H9 (cell line): ENCODE measurements around the gene AFF1. TPM values are rescaled to one million over a fixed set of nuclear protein-coding genes. Genes with fewer than 3 reads are reported as not detected.

ENCODE experiments used
- DNase-seq: peaks from one replicate; pipeline ENCODE4 v3.0.0-alpha.2; 2017
- H2AFZ ChIP-seq: one replicate; pipeline ENCODE4 v1.6.1; 2013; ENCODE audit warnings: mild to moderate bottlenecking, low read length, control low read depth, moderate library complexity
- H2AK5ac ChIP-seq: 2 replicates; pipeline ENCODE4 v1.6.1; 2013; ENCODE audit warnings: low read length, control low read depth, mixed read lengths; ENCODE audit not compliant: insufficient read length
- H2BK120ac ChIP-seq: one replicate; pipeline ENCODE4 v1.6.1; 2013; ENCODE audit warnings: low read depth, mild to moderate bottlenecking, low read length, control low read depth, inconsistent platforms; ENCODE audit not compliant: poor library complexity, severe bottlenecking
- H2BK12ac ChIP-seq: 2 replicates; pipeline ENCODE4 v1.6.1; 2013; ENCODE audit warnings: low read length, control low read depth, mixed read lengths, low read depth; ENCODE audit not compliant: insufficient read length
- H2BK15ac ChIP-seq: 2 replicates; pipeline ENCODE4 v1.6.1; 2013; ENCODE audit warnings: low read depth, low read length, control low read depth
- H2BK20ac ChIP-seq: one replicate; pipeline ENCODE4 v1.6.1; 2013; ENCODE audit warnings: low read depth, mild to moderate bottlenecking, low read length, control low read depth, inconsistent platforms; ENCODE audit not compliant: poor library complexity, severe bottlenecking
- H2BK5ac ChIP-seq: 2 replicates; pipeline ENCODE4 v1.6.1; 2013; ENCODE audit warnings: low read length, control low read depth, mixed read lengths; ENCODE audit not compliant: insufficient read length
- H3K14ac ChIP-seq: 2 replicates; pipeline ENCODE4 v1.6.1; 2013; ENCODE audit warnings: low read length, control low read depth; ENCODE audit not compliant: insufficient read depth
- H3K18ac ChIP-seq: 2 replicates; pipeline ENCODE4 v1.6.1; 2013; ENCODE audit warnings: low read depth, mild to moderate bottlenecking, mixed read lengths, low read length, control low read depth; ENCODE audit not compliant: insufficient read length
- H3K23ac ChIP-seq: 2 replicates; pipeline ENCODE4 v1.6.1; 2013; ENCODE audit warnings: low read length, control low read depth, mixed read lengths, low read depth; ENCODE audit not compliant: insufficient read length
- H3K23me2 ChIP-seq: 2 replicates; pipeline ENCODE4 v1.6.1; 2013; ENCODE audit warnings: low read depth, mild to moderate bottlenecking, mixed read lengths, low read length, control low read depth; ENCODE audit not compliant: insufficient read length, poor library complexity, severe bottlenecking
- H3K27ac ChIP-seq: 2 replicates; pipeline ENCODE4 v1.5.1; 2013; ENCODE audit warnings: low read length, control low read depth, mixed read lengths, low read depth; ENCODE audit not compliant: insufficient read length
- H3K27me3 ChIP-seq: 2 replicates; pipeline ENCODE4 v1.6.1; 2013; ENCODE audit warnings: low read length, control low read depth, inconsistent platforms; ENCODE audit not compliant: insufficient read depth
- H3K4ac ChIP-seq: 2 replicates; pipeline ENCODE4 v1.6.1; 2013; ENCODE audit warnings: low read depth, mild to moderate bottlenecking, control low read depth, inconsistent platforms, low read length, moderate library complexity
- H3K4me1 ChIP-seq: 2 replicates; pipeline ENCODE4 v1.6.1; 2013; ENCODE audit warnings: low read length, control low read depth, inconsistent platforms; ENCODE audit not compliant: insufficient read depth
- H3K4me2 ChIP-seq: 2 replicates; pipeline ENCODE4 v1.6.1; 2013; ENCODE audit warnings: low read length, control low read depth, mixed read lengths; ENCODE audit not compliant: insufficient read length, insufficient read depth
- H3K56ac ChIP-seq: 2 replicates; pipeline ENCODE4 v1.6.1; 2013; ENCODE audit warnings: low read depth, mild to moderate bottlenecking, mixed read lengths, low read length, control low read depth; ENCODE audit not compliant: insufficient read length
- H3K79me1 ChIP-seq: 2 replicates; pipeline ENCODE4 v1.6.1; 2013; ENCODE audit warnings: low read depth, mild to moderate bottlenecking, moderate library complexity, low read length, control low read depth, inconsistent platforms; ENCODE audit not compliant: insufficient read depth, poor library complexity, severe bottlenecking
- H3K79me2 ChIP-seq: 2 replicates; pipeline ENCODE4 v1.6.1; 2013; ENCODE audit warnings: low read length, control low read depth, inconsistent platforms; ENCODE audit not compliant: insufficient read depth
- H3K9ac ChIP-seq: 2 replicates; pipeline ENCODE4 v1.6.1; 2013; ENCODE audit warnings: low read length, control low read depth, mixed read lengths; ENCODE audit not compliant: insufficient read length; ENCODE audit errors: extremely low read depth
- H3K9me3 ChIP-seq: one replicate; pipeline ENCODE4 v1.6.1; 2013; ENCODE audit warnings: low read depth, low read length, inconsistent platforms; ENCODE audit not compliant: control insufficient read depth
- H3T11ph ChIP-seq: one replicate; pipeline ENCODE4 v1.6.1; 2013; ENCODE audit warnings: mild to moderate bottlenecking, low read length, control low read depth, inconsistent platforms
- H4K20me1 ChIP-seq: one replicate; pipeline ENCODE4 v1.6.1; 2013; ENCODE audit not compliant: control insufficient read depth, insufficient read length, insufficient read depth
- H4K5ac ChIP-seq: 2 replicates; pipeline ENCODE4 v1.6.1; 2013; ENCODE audit warnings: low read depth, mild to moderate bottlenecking, mixed read lengths, low read length, control low read depth; ENCODE audit not compliant: insufficient read length
- H4K8ac ChIP-seq: replicated peaks from 2 replicates; pipeline ENCODE4 v1.6.1; 2013; ENCODE audit warnings: low read length, control low read depth, mixed read lengths, low read depth; ENCODE audit not compliant: insufficient read length
- H4K91ac ChIP-seq: 2 replicates; pipeline ENCODE4 v1.6.1; 2013; ENCODE audit warnings: low read depth, mild to moderate bottlenecking, moderate library complexity, mixed read lengths, low read length, control low read depth; ENCODE audit not compliant: insufficient read length
- H3K27ac Mint-ChIP-seq, 3 experiments: 2 replicates in 2 of 3; 3 replicates in 1 of 3; pipeline ENCODE4 v1.8.0; 2020 to 2021; ENCODE audit warnings: mixed read lengths in 3 of 3, mild to moderate bottlenecking in 1 of 3, moderate library complexity in 1 of 3
- H3K27me3 Mint-ChIP-seq: 2 replicates; pipeline ENCODE4 v1.8.0; 2021; ENCODE audit warnings: low read depth, mild to moderate bottlenecking, moderate library complexity, mixed read lengths
- H3K36me3 Mint-ChIP-seq, 3 experiments: 2 replicates in 2 of 3; 3 replicates in 1 of 3; pipeline ENCODE4 v1.8.0; 2020 to 2021; ENCODE audit warnings: low read depth in 3 of 3, mixed read lengths in 3 of 3; ENCODE audit not compliant: insufficient read depth in 1 of 3
- H3K4me1 Mint-ChIP-seq, 2 experiments: 2 replicates each; pipeline ENCODE4 v1.8.0; 2020; ENCODE audit warnings: mixed read lengths in 2 of 2
- H3K4me3 Mint-ChIP-seq, 2 experiments: 2 replicates in 1 of 2; 3 replicates in 1 of 2; pipeline ENCODE4 v1.8.0; 2020 to 2021; ENCODE audit warnings: mild to moderate bottlenecking in 2 of 2, mixed read lengths in 2 of 2, moderate library complexity in 1 of 2
- H3K9me3 Mint-ChIP-seq, 2 experiments: 2 replicates in 1 of 2; 3 replicates in 1 of 2; pipeline ENCODE4 v1.8.0; 2020; ENCODE audit warnings: mild to moderate bottlenecking in 2 of 2, mixed read lengths in 2 of 2, moderate library complexity in 1 of 2
- CTCF ChIP-seq: fragments of 200-600 bp; sonication (generic); conservative IDR thresholded peaks from 3 replicates; pipeline ENCODE4 v1.8.0; 2021; ENCODE audit warnings: antibody characterized with exemption, mild to moderate bottlenecking
- WGBS: extraction: QIAGEN DNeasy Blood & Tissue Kit; methylation state at CpG from one replicate; pipeline ENCODE4 v1.1.7; 2013; ENCODE audit warnings: missing lambda C conversion rate, low lambda C conversion rate, mixed read lengths; ENCODE audit not compliant: insufficient read length; ENCODE audit errors: extremely low coverage; 5-methylcytosine and 5-hydroxymethylcytosine counted together
- total RNA-seq: library from RNA; stranded (reverse); gene quantifications from 2 replicates; pipeline ENCODE4 v1.2.1, GENCODE V29; 2021

The AFF1 gene
- total RNA-seq, 1 experiment from 2014 or later = 74.5 TPM

GRCh38 chr4:86957215-86957614, 22.4 kb downstream of the AFF1 start:
- H3K4ac ChIP-seq = no peak overlapping the region
- WGBS = no CpG with 5 or more reads among the region's 1 CpG
- H3K27ac ChIP-seq = no peak overlapping the region
- Mint-ChIP-seq H3K36me3 (peaks cover 12 to 37% (median 18%) of the 10 kb centered on the region in 3 experiments), H3K9me3 (no peaks in the 10 kb centered on the region), H3K27me3 (no peaks in the 10 kb centered on the region), H3K4me1 (peaks cover 68 to 76% of the 10 kb centered on the region in 2 experiments), H3K4me3 (no peak overlapping the region), H3K27ac (peak overlapping the region in 1 of 3 experiments; percentile 71; a peak in 3 of 7 replicates)
- H4K8ac ChIP-seq = no peak overlapping the region
- no peak overlapping the region for H2BK12ac ChIP-seq
- peaks cover 3% of the 10 kb centered on the region for H3K23me2 ChIP-seq
- no peak overlapping the region for H3K14ac ChIP-seq
- no peak overlapping the region for H4K91ac ChIP-seq
- H3K23ac ChIP-seq = no peak overlapping the region
- no peak overlapping the region for H4K5ac ChIP-seq
- H3K4me1 ChIP-seq = peaks cover 17% of the 10 kb centered on the region
- H3K4me2 ChIP-seq = no peak overlapping the region
- H3K79me2 ChIP-seq = peaks cover 5% of the 10 kb centered on the region; the same call in 1 of the 2 replicates
- no peak overlapping the region for H2AK5ac ChIP-seq
- TF ChIP-seq CTCF = no peak
- H2BK120ac ChIP-seq = no peak overlapping the region
- no peak overlapping the region for H2BK15ac ChIP-seq
- no peaks in the 10 kb centered on the region for H3K79me1 ChIP-seq
- H2BK20ac ChIP-seq = no peak overlapping the region
- H3K18ac ChIP-seq = no peak overlapping the region
- no peaks in the 10 kb centered on the region for H3K9me3 ChIP-seq
- H3T11ph ChIP-seq = no peak overlapping the region
- no peak overlapping the region for H3K9ac ChIP-seq
- no peak overlapping the region for H3K56ac ChIP-seq
- H4K20me1 ChIP-seq = no peaks in the 10 kb centered on the region
- DNase-seq = no peak
- no peak overlapping the region for H2AFZ ChIP-seq
- H2BK5ac ChIP-seq = no peak overlapping the region
- no peaks in the 10 kb centered on the region for H3K27me3 ChIP-seq
